Large intestine (tissue), 3 donors: ENCODE data around the gene MBTPS2. TPM values are rescaled to one million over a fixed set of nuclear protein-coding genes. Genes with fewer than 3 reads are reported as not detected.
"Not testable (repeated sequence)": the region's sequence is repeated elsewhere in the genome, so short reads cannot be mapped to it uniquely, and the experiment has no call there.

Source experiments
- DNase-seq, 2 donors: peaks; one replicate each; pipeline versions ENCODE4 v3.0.0 to v3.0.0-alpha.2; 2013
- H3K27ac ChIP-seq: one replicate; pipeline ENCODE4 v1.5.1; 2013; ENCODE audit warnings: low read length
- H3K27me3 ChIP-seq: 2 replicates; pipeline ENCODE4 v1.6.1; 2013; ENCODE audit warnings: low read length; ENCODE audit not compliant: control insufficient read depth, insufficient read depth
- H3K36me3 ChIP-seq: 2 replicates; pipeline ENCODE4 v1.6.1; 2013; ENCODE audit warnings: low read length; ENCODE audit not compliant: control insufficient read depth, insufficient read depth
- H3K4me1 ChIP-seq: one replicate; pipeline ENCODE4 v1.6.1; 2013; ENCODE audit warnings: low read length; ENCODE audit not compliant: control insufficient read depth, insufficient read depth
- H3K4me3 ChIP-seq: one replicate; pipeline ENCODE4 v1.5.1; 2013; ENCODE audit warnings: low read length
- H3K9me3 ChIP-seq: one replicate; pipeline ENCODE4 v1.6.1; 2013; ENCODE audit warnings: mild to moderate bottlenecking, low read depth, low read length, moderate library complexity; ENCODE audit not compliant: control insufficient read depth
- WGBS: methylation state at CpG from one replicate; pipeline ENCODE4 v1.1.5; 2013; ENCODE audit warnings: low lambda C conversion rate; ENCODE audit not compliant: insufficient coverage; 5-methylcytosine and 5-hydroxymethylcytosine counted together
- polyA plus RNA-seq: library from polyadenylated mRNA; unstranded; fragments of 120-200 nt; gene quantifications from one replicate; pipeline ENCODE4 v1.2.1, GENCODE V29; 2013

Gene MBTPS2
- polyA plus RNA-seq, 1 donor = 19.1 TPM

- no peaks in the 10 kb centered on the region for H3K27me3 ChIP-seq
- H3K9me3 ChIP-seq = no peaks in the 10 kb centered on the region
- no peaks in the 10 kb centered on the region for H3K36me3 ChIP-seq
- no peak overlapping the region for H3K4me3 ChIP-seq
- DNase-seq = no peak
- no peak overlapping the region for H3K27ac ChIP-seq
- no peaks in the 10 kb centered on the region for H3K4me1 ChIP-seq
Measured at GRCh38 chrX:21813612-21814368, 25.6 kb upstream of the MBTPS2 start.

- Histone ChIP-seq H3K27me3 (no peaks in the 10 kb centered on the region), H3K36me3 (no peaks in the 10 kb centered on the region), H3K4me1 (no peaks in the 10 kb centered on the region), H3K9me3 (no peaks in the 10 kb centered on the region), H3K4me3 (no peak overlapping the region), H3K27ac (no peak overlapping the region)
- no CpG with 5 or more reads among the region's 5 CpGs for WGBS
- DNase-seq = no peak
Measured at GRCh38 chrX:21816136-21816535, 23.3 kb upstream of the MBTPS2 start.

GRCh38 chrX:21820170-21820569 is 19.2 kb upstream of the MBTPS2 start:
- H3K27ac ChIP-seq, H3K4me3 ChIP-seq, H3K36me3 ChIP-seq, DNase-seq, H3K27me3 ChIP-seq, H3K9me3 ChIP-seq, H3K4me1 ChIP-seq: not testable (repeated sequence)
- WGBS = no CpG with 5 or more reads among the region's 1 CpG

- Histone ChIP-seq H3K27ac (no peak overlapping the region), H3K27me3 (no peaks in the 10 kb centered on the region), H3K9me3 (no peaks in the 10 kb centered on the region), H3K4me3 (no peak overlapping the region), H3K36me3 (no peaks in the 10 kb centered on the region), H3K4me1 (no peaks in the 10 kb centered on the region)
- no peak for DNase-seq
- WGBS = no CpG with 5 or more reads among the region's 3 CpGs
Measured at GRCh38 chrX:21821875-21822274, 17.5 kb upstream of the MBTPS2 start.

- Histone ChIP-seq H3K36me3 (no peaks in the 10 kb centered on the region), H3K4me1 (no peaks in the 10 kb centered on the region), H3K9me3 (no peaks in the 10 kb centered on the region), H3K27ac (no peak overlapping the region), H3K27me3 (no peaks in the 10 kb centered on the region), H3K4me3 (no peak overlapping the region)
- no CpG with 5 or more reads among the region's 2 CpGs for WGBS
- no peak for DNase-seq
Measured at GRCh38 chrX:21831496-21831895, 7.9 kb upstream of the MBTPS2 start.

GRCh38 chrX:21837056-21837455 is 2.4 kb upstream of the MBTPS2 start:
- no CpG with 5 or more reads among the region's 2 CpGs for WGBS
- Histone ChIP-seq H3K27ac (no peak overlapping the region), H3K36me3 (no peaks in the 10 kb centered on the region), H3K27me3 (no peaks in the 10 kb centered on the region), H3K4me3 (no peak overlapping the region), H3K4me1 (no peaks in the 10 kb centered on the region), H3K9me3 (no peaks in the 10 kb centered on the region)
- DNase-seq = no peak

GRCh38 chrX:21838937-21839333 is 482 bp upstream of the MBTPS2 start:
- Histone ChIP-seq H3K27me3 (no peaks in the 10 kb centered on the region), H3K9me3 (no peaks in the 10 kb centered on the region), H3K27ac (peak overlapping the region; percentile 81), H3K4me1 (no peaks in the 10 kb centered on the region), H3K36me3 (no peaks in the 10 kb centered on the region), H3K4me3 (peak overlapping the region; percentile 80)
- DNase-seq = peak; percentile 16 to 33
- no CpG with 5 or more reads among the region's 4 CpGs for WGBS

GRCh38 chrX:21840193-21840545 is 752 bp downstream of the MBTPS2 start:
- Histone ChIP-seq H3K27ac (peak overlapping the region; percentile 81), H3K4me3 (peak overlapping the region; percentile 80), H3K4me1 (no peaks in the 10 kb centered on the region), H3K9me3 (no peaks in the 10 kb centered on the region), H3K36me3 (peaks cover 6% of the 10 kb centered on the region), H3K27me3 (no peaks in the 10 kb centered on the region)
- peak in 1 of 2 donors; percentile 1 for DNase-seq
- WGBS = no CpG with 5 or more reads among the region's 6 CpGs

- DNase-seq = no peak
- no peaks in the 10 kb centered on the region for H3K4me1 ChIP-seq
- no peaks in the 10 kb centered on the region for H3K9me3 ChIP-seq
- no peak overlapping the region for H3K4me3 ChIP-seq
- H3K27ac ChIP-seq = no peak overlapping the region
- H3K27me3 ChIP-seq = no peaks in the 10 kb centered on the region
- WGBS = no CpG with 5 or more reads among the region's 5 CpGs
- peaks cover 13% of the 10 kb centered on the region for H3K36me3 ChIP-seq
Measured at GRCh38 chrX:21843179-21843578, 3.8 kb downstream of the MBTPS2 start.

GRCh38 chrX:21845096-21845495 is 5.7 kb downstream of the MBTPS2 start:
- 100% methylated on average over 1 of the region's 6 CpGs for WGBS
- no peak for DNase-seq

GRCh38 chrX:21847342-21847741 is 7.9 kb downstream of the MBTPS2 start:
- WGBS = no CpG with 5 or more reads among the region's 1 CpG
- Histone ChIP-seq H3K36me3 (peaks cover 13% of the 10 kb centered on the region), H3K9me3 (no peaks in the 10 kb centered on the region), H3K4me1 (no peaks in the 10 kb centered on the region), H3K27ac (no peak overlapping the region), H3K4me3 (no peak overlapping the region), H3K27me3 (no peaks in the 10 kb centered on the region)
- no peak for DNase-seq

More at GRCh38 chrX:21845096-21845495, 5.7 kb downstream of the MBTPS2 start:
- Histone ChIP-seq H3K27me3 (no peaks in the 10 kb centered on the region), H3K36me3 (peaks cover 13% of the 10 kb centered on the region), H3K27ac (no peak overlapping the region), H3K9me3 (no peaks in the 10 kb centered on the region), H3K4me1 (no peaks in the 10 kb centered on the region), H3K4me3 (no peak overlapping the region)
